Ovary (tissue), 3 donors: ENCODE data around the gene RNF225.

Source experiments
- CTCF ChIP-seq, 3 donors: fragments of 450-650 bp in 2 of 3; fragments of 200-600 bp in 1 of 3; IDR thresholded peaks; one replicate each; pipeline versions ENCODE4 v1.5.1 to v1.8.0; 2016 to 2022; ENCODE audit warnings: antibody characterized with exemption in 3 of 3, mild to moderate bottlenecking in 1 of 3
- EP300 ChIP-seq: sonication (generic); formaldehyde crosslinking; IDR thresholded peaks from one replicate; pipeline ENCODE4 v1.6.1; 2017; ENCODE audit warnings: antibody characterized with exemption
- POLR2A ChIP-seq: fragments of 450-650 bp; IDR thresholded peaks from one replicate; pipeline ENCODE4 v1.6.1; 2017; ENCODE audit warnings: antibody characterized with exemption, mild to moderate bottlenecking, moderate library complexity
- donor health status: DM: no; HTN: no; CAD: no.

DNA sequence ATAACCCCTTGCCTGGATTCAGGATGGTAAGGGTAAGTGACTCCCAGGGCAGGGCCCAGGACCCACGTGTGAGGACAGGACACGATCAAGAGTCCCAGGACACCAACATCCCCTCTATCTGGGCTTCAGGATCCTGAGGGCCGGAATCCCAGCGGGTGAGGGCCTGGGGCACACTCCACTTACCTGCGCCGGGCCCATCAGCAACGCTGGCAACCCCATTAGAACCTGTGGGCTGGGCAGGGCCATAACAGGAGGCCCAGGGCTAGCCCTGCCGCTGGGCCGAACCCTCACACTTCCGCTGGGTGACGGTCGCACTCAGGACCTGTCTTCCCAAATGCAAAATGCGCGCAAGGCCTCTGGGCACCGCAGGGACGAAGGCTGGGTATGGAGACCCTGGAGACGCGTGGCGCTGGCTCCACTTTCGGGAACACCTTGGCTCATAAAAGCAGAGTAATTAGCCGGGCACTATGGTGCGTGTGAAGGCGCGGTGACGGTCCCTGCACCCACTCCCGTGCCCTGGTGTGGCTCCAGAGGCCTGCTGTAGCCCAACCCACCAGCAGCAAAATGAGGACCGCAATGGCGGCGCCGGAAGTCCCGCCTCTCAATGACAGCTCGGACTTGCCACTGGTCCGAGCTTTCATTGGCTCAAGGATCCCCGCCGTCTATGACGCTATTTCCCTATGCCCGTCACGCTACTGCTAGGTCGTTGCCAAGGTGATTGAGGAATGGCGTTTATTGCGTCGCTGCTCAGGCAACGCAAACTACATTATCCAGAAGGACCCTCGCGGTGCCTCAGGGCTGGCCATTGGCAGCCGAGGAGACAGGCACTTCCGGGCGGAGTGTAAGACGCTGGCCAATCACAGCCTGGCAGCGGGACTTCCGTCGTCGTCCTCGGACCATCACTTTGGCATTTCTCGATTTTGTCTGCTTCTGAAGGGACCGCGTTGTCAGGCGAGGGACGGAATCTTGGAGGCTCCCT, 44.4 kb downstream of the RNF225 start, which contains the start of gene ZNF132:
- TF ChIP-seq CTCF (IDR thresholded peaks at IDR 0.05) (no peak), POLR2A (peak; percentile 58), EP300 (peak; percentile 59)
